Activated T-cell treated with anti-CD3 and anti-CD28 coated beads for 1 hour (primary cell): ENCODE data around the gene CARNS1.
"Not testable (repeated sequence)": the region's sequence is repeated elsewhere in the genome, so short reads cannot be mapped to it uniquely, and the experiment has no call there.

Experiments used
- DNase-seq: peaks from one replicate; pipeline ENCODE4 v3.0.0-alpha.2; 2020; ENCODE audit warnings: low read depth

Gene CARNS1

DNA sequence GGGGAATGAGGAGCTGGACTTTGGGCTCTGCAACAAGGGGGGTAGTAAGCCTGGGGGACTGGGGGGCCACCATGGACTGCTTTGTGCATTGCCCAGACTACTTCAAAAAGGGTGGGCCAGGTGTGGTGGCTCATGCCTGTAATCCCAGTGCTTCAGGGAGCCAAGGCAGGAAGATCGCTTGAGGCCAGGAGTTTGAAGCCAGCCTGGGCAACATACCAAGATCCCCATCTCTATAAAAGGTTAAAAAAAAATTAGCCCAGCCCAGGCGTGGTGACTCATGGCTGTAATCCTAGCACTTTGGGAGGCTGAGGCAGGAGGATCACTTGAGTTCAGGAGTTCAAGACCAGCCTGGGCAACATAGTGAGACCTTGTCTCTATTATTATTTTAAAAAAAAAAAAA, 50.1 kb downstream of the CARNS1 start:
- not testable (repeated sequence) for DNase-seq

- DNase-seq, result no peak
Observed at GRCh38 chr11:67466367-67466766, 50.9 kb downstream of the CARNS1 start.

GRCh38 chr11:67466962-67467771, 51.7 kb downstream of the CARNS1 start:
- DNase-seq, result no peak

GRCh38 chr11:67468056-67468455, 52.6 kb downstream of the CARNS1 start:
- DNase-seq, result no peak

- no peak for DNase-seq
Observed at GRCh38 chr11:67468456-67468758, 52.9 kb downstream of the CARNS1 start.

- DNase-seq, result peak; percentile 88
Observed at GRCh38 chr11:67468759-67469507, 53.5 kb downstream of the CARNS1 start, which contains the start of gene TMEM134. Gene TMEM134 (minus strand): TSS chr11:67469251. CDS start chr11:67469192, 59 bp downstream.

DNA sequence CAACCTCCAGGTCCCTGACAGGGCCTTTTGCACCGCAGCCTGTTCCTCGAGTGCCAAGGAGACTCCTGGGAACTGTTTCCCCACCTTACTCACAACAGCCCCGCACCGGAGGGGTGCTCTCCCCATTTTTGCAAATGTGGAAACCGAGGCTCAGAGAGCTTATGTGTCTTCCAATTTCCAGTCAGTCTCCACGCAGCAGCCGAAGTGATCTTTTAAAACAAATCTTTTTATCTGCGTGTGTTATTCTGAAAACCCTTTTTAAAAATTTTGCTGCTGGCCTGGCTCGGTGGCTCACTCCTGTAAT, 54.0 kb downstream of the CARNS1 start:
- DNase-seq, result no peak

GRCh38 chr11:67470337-67471002, 55.0 kb downstream of the CARNS1 start:
- DNase-seq, result no peak

DNA sequence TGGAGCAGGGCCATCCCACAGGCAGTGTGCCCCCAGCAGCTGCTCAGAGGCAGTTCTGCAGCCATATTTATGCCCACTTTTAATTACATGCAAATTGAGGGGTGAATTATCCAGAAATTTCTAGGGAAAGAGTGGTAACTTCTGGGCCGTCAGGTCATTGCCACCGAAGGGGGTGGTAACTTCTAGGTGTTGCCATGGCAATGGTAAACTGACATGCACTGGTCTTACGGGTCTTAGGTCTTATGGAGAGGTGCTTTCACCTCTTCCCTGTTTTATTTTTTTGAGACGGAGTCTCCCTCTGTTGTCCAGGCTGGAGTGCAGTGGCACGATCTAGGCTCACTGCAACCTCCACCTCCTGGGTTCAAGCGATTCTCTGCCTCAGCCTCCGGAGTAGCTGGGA, 57.4 kb downstream of the CARNS1 start:
- no peak for DNase-seq
